K562 (cell line): ENCODE measurements around the gene CD55. TPM values are rescaled to one million over a fixed set of nuclear protein-coding genes. Genes with fewer than 3 reads are reported as not detected.

Experiments used
- CBFA2T2 ChIP-seq: fragments of 450-650 bp; conservative IDR thresholded peaks from 2 replicates; pipeline ENCODE4 v1.6.1; 2017; ENCODE audit warnings: mild to moderate bottlenecking
- EP400 ChIP-seq: fragments of 450-650 bp; IDR thresholded peaks from 2 replicates; pipeline ENCODE4 v1.6.1; 2017; ENCODE audit warnings: antibody characterized with exemption, mild to moderate bottlenecking, moderate library complexity
- ETV1 ChIP-seq: fragments of 450-650 bp; conservative IDR thresholded peaks from 2 replicates; pipeline ENCODE4 v1.6.1; 2016; ENCODE audit warnings: missing genetic modification characterization, control low read depth, low read depth, missing compliant biosample characterization
- ETV5 ChIP-seq: sonication (generic); formaldehyde crosslinking; IDR thresholded peaks from 2 replicates; pipeline ENCODE4 v1.4.0; 2020; ENCODE audit warnings: low read depth, mild to moderate bottlenecking, missing genetic modification reagents
- FOXM1 ChIP-seq, 2 experiments: fragments of 450-650 bp in 1 of 2; sonication (generic) in 1 of 2; formaldehyde crosslinking in 1 of 2; IDR thresholded peaks; 2 replicates each; pipeline versions ENCODE4 v1.6.1 to v1.9.0; 2017 to 2022; ENCODE audit warnings: low read depth in 2 of 2, mild to moderate bottlenecking in 2 of 2, missing genetic modification reagents in 1 of 2, moderate library complexity in 1 of 2
- HDAC2 ChIP-seq: fragments of 450-650 bp; IDR thresholded peaks from 2 replicates; pipeline ENCODE4 v1.6.1; 2016; ENCODE audit warnings: mild to moderate bottlenecking
- MEF2A ChIP-seq: IDR thresholded peaks from 2 replicates; pipeline ENCODE4 v1.6.1; 2011; ENCODE audit warnings: low read depth, mild to moderate bottlenecking, low read length, moderate library complexity; ENCODE audit not compliant: control insufficient read depth
- MITF ChIP-seq: IDR thresholded peaks from 2 replicates; pipeline ENCODE4 v1.6.1; 2014; ENCODE audit warnings: antibody characterized with exemption
- SMAD1 ChIP-seq: fragments of 150-350 bp; IDR thresholded peaks from 2 replicates; pipeline ENCODE4 v1.6.1; 2014; ENCODE audit warnings: low read length, low read depth; ENCODE audit not compliant: partially characterized antibody
- SNIP1 ChIP-seq: fragments of 450-650 bp; IDR thresholded peaks from 2 replicates; pipeline ENCODE4 v1.7.1; 2017; ENCODE audit warnings: low read depth, mild to moderate bottlenecking
- SPI1 ChIP-seq: IDR thresholded peaks from 2 replicates; pipeline ENCODE4 v1.6.1; 2011; ENCODE audit warnings: low read depth, low read length, control low read depth, borderline replicate concordance
- SRSF3 ChIP-seq: fragments of 200-400 bp; formaldehyde crosslinking; IDR thresholded peaks from 2 replicates; pipeline ENCODE4 v1.6.1; 2016; ENCODE audit warnings: mild to moderate bottlenecking, low read length, moderate library complexity; ENCODE audit not compliant: insufficient read depth
- ZNF324 ChIP-seq: fragments of 250-450 bp; sonication (Bioruptor Pico); IDR thresholded peaks from 2 replicates; pipeline ENCODE4 v1.4.0; 2020; ENCODE audit warnings: mild to moderate bottlenecking
- polyA plus RNA-seq, 8 experiments: library from polyadenylated mRNA; depleted of rRNA in 4 of 8; stranded (reverse) in 5 of 8; unstranded in 3 of 8; fragments of >200 nt; fragmentation: Nextera tagmentation in 2 of 8; fragmentation: Illumina TruSeq in 1 of 8; extraction: Ambion mirVana in 2 of 8; extraction: Trizol in 1 of 8; gene quantifications; 2 replicates each; pipeline versions ENCODE4 v1.2.1 to v1.2.3, GENCODE V29; 2011 to 2014; ENCODE audit warnings: inconsistent platforms in 1 of 8, missing spikeins in 1 of 8
- total RNA-seq, 7 experiments: library from RNA; depleted of rRNA in 6 of 7; stranded (reverse); fragments of >200 nt in 6 of 7; fragmentation: Illumina TruSeq in 2 of 7; extraction: Trizol in 2 of 7; gene quantifications; 2 replicates each; pipeline versions ENCODE4 v1.2.1 to v1.2.3, GENCODE V29; 2011 to 2021; ENCODE audit warnings: low replicate concordance in 1 of 7
- TF ChIP-seq, protein P1 (sequence below), 2 experiments: fragments of 450-650 bp; IDR thresholded peaks; 2 replicates each; pipeline ENCODE4 v1.6.1; 2016; ENCODE audit warnings: mild to moderate bottlenecking in 2 of 2, borderline replicate concordance in 1 of 2, low read depth in 1 of 2, moderate library complexity in 1 of 2

The CD55 gene
- total and polyA plus RNA-seq, 9 of the 15 experiments (the other 6 are each of a cell fraction or from before 2014, with no cell fraction given), result 17.7 to 150 (median 97.0) TPM

DNA sequence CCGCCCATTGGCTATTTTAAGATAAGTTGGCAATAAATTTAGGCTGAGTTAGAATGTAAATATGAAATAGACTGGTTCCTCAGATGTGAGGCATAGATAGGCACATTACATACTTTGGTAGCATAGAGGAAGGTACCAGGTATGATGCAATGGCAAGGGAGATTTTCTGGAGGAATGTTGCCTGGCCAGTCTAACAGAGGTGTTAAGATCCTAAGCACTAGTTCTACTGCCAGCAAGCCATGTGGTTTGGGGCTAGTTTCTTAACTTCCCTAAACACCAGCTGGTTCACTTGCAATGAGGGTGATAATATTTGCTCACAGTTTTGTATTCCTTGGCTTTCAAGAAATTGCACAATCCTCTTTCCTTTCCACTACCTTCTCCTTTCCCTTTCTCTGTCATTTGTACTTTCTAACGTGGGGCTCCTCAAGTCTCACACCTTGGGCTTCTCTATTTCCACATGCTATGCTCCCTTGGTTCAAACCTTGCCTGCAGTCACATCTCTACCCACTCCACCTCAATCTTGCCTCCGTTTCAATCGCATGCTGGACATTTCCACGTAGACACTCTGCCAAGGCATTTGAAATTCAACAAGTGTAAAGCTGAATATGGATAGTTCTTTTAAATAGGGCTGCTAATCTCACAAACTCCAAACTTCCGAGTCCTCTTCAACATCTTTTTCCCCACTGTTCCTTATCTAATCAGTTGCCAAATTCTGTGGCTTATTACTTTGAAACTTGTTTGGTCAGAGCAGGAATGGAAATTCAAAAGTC lies 4.7 kb upstream of the CD55 start (continued):
- no peak for TF ChIP-seq SRSF3
- TF ChIP-seq ETV1 (tag), result 0 out of 2 replicates have a peak, but pooled peaks have one; percentile 3
- TF ChIP-seq, protein P1, sequence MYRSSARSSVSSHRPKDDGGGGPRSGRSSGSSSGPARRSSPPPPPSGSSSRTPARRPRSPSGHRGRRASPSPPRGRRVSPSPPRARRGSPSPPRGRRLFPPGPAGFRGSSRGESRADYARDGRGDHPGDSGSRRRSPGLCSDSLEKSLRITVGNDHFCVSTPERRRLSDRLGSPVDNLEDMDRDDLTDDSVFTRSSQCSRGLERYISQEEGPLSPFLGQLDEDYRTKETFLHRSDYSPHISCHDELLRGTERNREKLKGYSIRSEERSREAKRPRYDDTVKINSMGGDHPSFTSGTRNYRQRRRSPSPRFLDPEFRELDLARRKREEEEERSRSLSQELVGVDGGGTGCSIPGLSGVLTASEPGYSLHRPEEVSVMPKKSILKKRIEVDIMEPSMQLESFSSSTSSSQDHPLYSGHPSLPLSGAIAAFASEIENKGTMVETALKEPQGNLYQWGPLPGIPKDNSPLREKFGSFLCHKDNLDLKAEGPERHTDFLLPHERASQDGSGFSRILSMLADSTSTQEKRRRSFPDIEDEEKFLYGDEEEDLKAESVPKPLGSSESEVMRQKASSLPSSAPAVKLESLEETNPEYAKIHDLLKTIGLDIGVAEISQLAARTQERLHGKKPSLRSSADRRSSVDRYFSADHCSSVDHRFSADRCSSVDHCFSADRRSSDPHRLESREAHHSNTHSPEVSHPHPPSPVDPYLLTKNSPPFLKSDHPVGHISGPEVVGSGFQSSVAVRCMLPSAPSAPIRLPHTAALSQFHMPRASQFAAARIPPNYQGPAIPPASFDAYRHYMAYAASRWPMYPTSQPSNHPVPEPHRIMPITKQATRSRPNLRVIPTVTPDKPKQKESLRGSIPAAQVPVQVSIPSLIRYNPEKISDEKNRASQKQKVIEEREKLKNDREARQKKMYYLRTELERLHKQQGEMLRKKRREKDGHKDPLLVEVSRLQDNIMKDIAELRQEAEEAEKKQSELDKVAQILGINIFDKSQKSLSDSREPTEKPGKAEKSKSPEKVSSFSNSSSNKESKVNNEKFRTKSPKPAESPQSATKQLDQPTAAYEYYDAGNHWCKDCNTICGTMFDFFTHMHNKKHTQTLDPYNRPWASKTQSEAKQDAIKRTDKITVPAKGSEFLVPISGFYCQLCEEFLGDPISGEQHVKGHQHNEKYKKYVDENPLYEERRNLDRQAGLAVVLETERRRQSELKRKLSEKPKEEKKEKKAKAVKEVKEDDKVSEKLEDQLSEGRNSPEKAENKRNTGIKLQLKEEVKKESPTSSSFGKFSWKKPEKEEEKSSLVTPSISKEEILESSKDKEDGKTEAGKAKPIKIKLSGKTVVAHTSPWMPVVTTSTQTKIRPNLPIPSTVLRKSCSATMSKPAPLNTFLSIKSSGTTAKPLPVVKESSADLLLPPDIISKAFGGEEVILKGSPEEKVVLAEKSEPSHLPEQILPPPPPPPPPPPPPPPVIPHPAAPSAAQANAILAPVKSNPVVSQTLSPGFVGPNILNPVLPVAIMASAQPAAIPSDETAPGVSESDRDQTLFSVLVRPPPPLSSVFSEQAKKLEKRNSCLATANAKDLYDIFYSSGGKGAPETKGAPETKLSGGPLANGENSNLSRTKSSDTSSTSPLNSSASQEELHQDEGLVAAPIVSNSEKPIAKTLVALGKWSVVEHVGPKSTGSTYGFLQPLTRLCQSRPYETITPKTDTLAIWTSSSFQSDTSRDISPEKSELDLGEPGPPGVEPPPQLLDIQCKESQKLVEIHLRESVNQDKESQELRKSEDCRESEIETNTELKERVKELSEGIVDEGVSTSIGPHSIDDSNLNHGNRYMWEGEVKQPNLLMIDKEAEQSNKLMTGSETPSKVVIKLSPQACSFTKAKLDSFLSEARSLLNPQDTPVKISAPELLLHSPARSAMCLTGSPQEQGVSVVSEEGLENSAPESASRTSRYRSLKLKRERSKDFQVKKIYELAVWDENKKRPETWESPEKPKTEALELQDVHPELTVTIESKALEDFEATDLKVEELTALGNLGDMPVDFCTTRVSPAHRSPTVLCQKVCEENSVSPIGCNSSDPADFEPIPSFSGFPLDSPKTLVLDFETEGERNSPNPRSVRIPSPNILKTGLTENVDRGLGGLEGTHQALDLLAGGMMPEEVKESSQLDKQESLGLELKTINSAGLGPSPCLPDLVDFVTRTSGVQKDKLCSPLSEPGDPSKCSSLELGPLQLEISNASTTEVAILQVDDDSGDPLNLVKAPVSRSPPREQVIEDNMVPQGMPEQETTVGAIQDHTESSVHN (IDR thresholded peaks at IDR 0.05; ENCODE audit: borderline replicate concordance in 1 of 2, low read depth in 1 of 2), result peak; percentile 61 to 80; a peak in 2 of 4 replicates
- no peak for TF ChIP-seq SPI1
- TF ChIP-seq MEF2A, result no peak
- no peak for TF ChIP-seq ETV5 (CRISPR knock-in tag)
- peak; percentile 63; the same call in 1 of the 2 replicates for TF ChIP-seq FOXM1 (IDR thresholded peaks at IDR 0.05; ENCODE audit: low read depth)
- no peak for TF ChIP-seq FOXM1 (CRISPR knock-in tag; IDR thresholded peaks at IDR 0.05; ENCODE audit: low read depth)
- TF ChIP-seq CBFA2T2, result peak; percentile 67
- TF ChIP-seq HDAC2, result peak; percentile 82; the same call in 1 of the 2 replicates
- TF ChIP-seq SMAD1, result peak; percentile 12
- TF ChIP-seq EP400, result peak; percentile 63
- no peak for TF ChIP-seq SNIP1
- no peak for TF ChIP-seq MITF
- 0 out of 2 replicates have a peak, but pooled peaks have one; percentile 43 for TF ChIP-seq ZNF324 (CRISPR knock-in tag)
